HepG2 (cell line): ENCODE data around the gene YWHAQ. TPM values are rescaled to one million over a fixed set of nuclear protein-coding genes. Genes with fewer than 3 reads are reported as not detected.

Experiments
- ATAC-seq: fragments of 200-7000 bp; cut with Tn5 transposase; 3 replicates; pipeline ENCODE4 v1.9.1; 2020; ENCODE audit warnings: mild to moderate bottlenecking, moderate library complexity
- BruUV-seq: library from RNA; stranded (reverse); fragments of 400-500 nt; replicated peaks from 2 replicates; lab custom pipeline; 2021; lab: Mats Ljungman, UMichigan
- CTCF ChIA-PET: fragments of 300-600 bp; formaldehyde crosslinking; extraction: SDS; loops from one replicate; lab custom pipeline; 2021; ENCODE audit warnings: low total read pairs, inconsistent platforms, low intra/inter-chr PET ratio; lab: Yijun Ruan, JAX
- POLR2A ChIA-PET: fragments of 350-600 bp; sonication (Branson Sonifier 250); formaldehyde crosslinking; loops from one replicate; lab custom pipeline; 2020; ENCODE audit warnings: antibody characterized with exemption, inconsistent platforms; lab: Yijun Ruan, JAX
- DNase-seq: peaks from one replicate; pipeline ENCODE4 v3.0.0-alpha.2; 2015; ENCODE audit warnings: low spot score
- FAIRE-seq: peaks from 3 replicates; lab custom pipeline; 2011; peaks lifted over from hg19 to GRCh38; lab: Jason Lieb, UNC
- H2AFZ ChIP-seq: one replicate; pipeline ENCODE4 v1.6.1; 2011; ENCODE audit warnings: low read length, inconsistent platforms
- H3K27ac ChIP-seq: fragments of 300-600 bp; 3 replicates; pipeline ENCODE4 v1.8.0; 2011; ENCODE audit warnings: mixed run types, mild to moderate bottlenecking, mixed read lengths, low read length, inconsistent platforms; ENCODE audit not compliant: insufficient read depth; ENCODE audit errors: extremely low read length
- H3K27me3 ChIP-seq, 2 experiments: fragments of 200-600 bp in 1 of 2; 2 replicates in 1 of 2; 3 replicates in 1 of 2; pipeline versions ENCODE4 v1.6.0 to v1.8.0; 2011; ENCODE audit warnings: low read length in 2 of 2, mild to moderate bottlenecking in 2 of 2, moderate library complexity in 2 of 2, inconsistent platforms in 1 of 2; ENCODE audit not compliant: insufficient read depth in 2 of 2, control insufficient read depth in 1 of 2
- H3K36me3 ChIP-seq, 2 experiments: fragments of 200-600 bp in 1 of 2; replicated peaks in 1 of 2; 2 replicates in 1 of 2; 3 replicates in 1 of 2; pipeline versions ENCODE4 v1.5.1 to v1.8.0; 2011; ENCODE audit warnings: low read length in 2 of 2, inconsistent platforms in 1 of 2; ENCODE audit not compliant: insufficient read depth in 2 of 2, control insufficient read depth in 1 of 2
- H3K4me1 ChIP-seq: 2 replicates; pipeline ENCODE4 v1.5.1; 2012; ENCODE audit warnings: low read length, inconsistent platforms; ENCODE audit not compliant: insufficient read depth
- H3K4me2 ChIP-seq: 2 replicates; pipeline ENCODE4 v1.6.0; 2011; ENCODE audit warnings: low read depth, low read length, inconsistent platforms
- H3K4me3 ChIP-seq, 3 experiments: fragments of 200-600 bp in 1 of 3; sonication (generic), shearing (Covaris generic) in 1 of 3; replicated peaks in 1 of 3; 2 replicates each; pipeline ENCODE4 v1.5.1; 2011 to 2016; ENCODE audit warnings: low read length in 3 of 3, inconsistent platforms in 2 of 3, low read depth in 2 of 3, mild to moderate bottlenecking in 2 of 3, control low read depth in 1 of 3, mixed read lengths in 1 of 3; ENCODE audit not compliant: insufficient read depth in 1 of 3
- H3K79me2 ChIP-seq: one replicate; pipeline ENCODE4 v1.6.1; 2011; ENCODE audit warnings: low read length, inconsistent platforms; ENCODE audit not compliant: insufficient read depth
- H3K9ac ChIP-seq: 2 replicates; pipeline ENCODE4 v1.6.0; 2011; ENCODE audit warnings: mild to moderate bottlenecking, low read depth, low read length, inconsistent platforms; ENCODE audit not compliant: insufficient read depth
- H3K9me3 ChIP-seq: 2 replicates; pipeline ENCODE4 v1.5.1; 2012; ENCODE audit warnings: mild to moderate bottlenecking, low read length
- H4K20me1 ChIP-seq: 2 replicates; pipeline ENCODE4 v1.6.0; 2011; ENCODE audit warnings: inconsistent platforms, mild to moderate bottlenecking, low read length, moderate library complexity; ENCODE audit not compliant: insufficient read depth
- FOXP1 ChIP-seq, 2 experiments: fragments of 450-650 bp in 1 of 2; IDR thresholded peaks; 2 replicates each; pipeline ENCODE4 v1.6.1; 2017 to 2018; ENCODE audit warnings: antibody characterized with exemption in 1 of 2
- NCOR1 ChIP-seq: fragments of 200-600 bp; sonication (generic); IDR thresholded peaks from 2 replicates; pipeline ENCODE4 v1.7.0; 2017; ENCODE audit warnings: antibody characterized with exemption, low read length, borderline replicate concordance
- RNF219 ChIP-seq: sonication (generic); formaldehyde crosslinking; IDR thresholded peaks from 2 replicates; pipeline ENCODE4 v1.5.0; 2020; ENCODE audit warnings: mild to moderate bottlenecking, missing genetic modification reagents
- ZNF547 ChIP-seq: sonication (generic); formaldehyde crosslinking; IDR thresholded peaks from 2 replicates; pipeline ENCODE4 v1.5.1; 2020; ENCODE audit warnings: mild to moderate bottlenecking, missing genetic modification reagents
- ZNF567 ChIP-seq: sonication (generic); formaldehyde crosslinking; IDR thresholded peaks from 2 replicates; pipeline ENCODE4 v1.8.1; 2023; ENCODE audit warnings: mild to moderate bottlenecking, missing genetic modification reagents, borderline replicate concordance
- WGBS: methylation state at CpG from one replicate; pipeline ENCODE4 v1.1.6; 2017; ENCODE audit warnings: low lambda C conversion rate; 5-methylcytosine and 5-hydroxymethylcytosine counted together
- in situ Hi-C: cut with HindIII; loops from 2 replicates; pipeline ENCODE4 v1.10.0; 2017; ENCODE audit warnings: low pct_unique_long_range_greater_than_20kb; ENCODE audit not compliant: extremely low pct_ligation_motif_present
- intact Hi-C: fragments of 100-400 bp; cut with micrococcal nuclease; formaldehyde crosslinking; loops from one replicate; pipeline ENCODE4 v1.10.0; 2022; ENCODE audit not compliant: unreplicated experiment
- polyA plus RNA-seq, 8 experiments: library from polyadenylated mRNA; depleted of rRNA in 3 of 8; stranded (reverse) in 7 of 8; unstranded in 1 of 8; fragments of >200 nt; fragmentation: Illumina TruSeq in 4 of 8; extraction: Trizol in 4 of 8; gene quantifications; 2 replicates each; pipeline versions ENCODE4 v1.2.1 to v1.2.3, GENCODE V29; 2011 to 2016; ENCODE audit warnings: low read depth in 4 of 8, missing spikeins in 1 of 8, mixed read lengths in 1 of 8; ENCODE audit not compliant: insufficient read depth in 1 of 8
- total RNA-seq, 5 experiments: library from RNA; depleted of rRNA; stranded (reverse); fragments of >200 nt; fragmentation: Illumina TruSeq; extraction: Trizol; gene quantifications; 2 replicates each; pipeline ENCODE4 v1.2.3, GENCODE V29; 2016; ENCODE audit warnings: low read depth in 1 of 5

The YWHAQ gene
- total and polyA plus RNA-seq, 2 of the 13 experiments (the other 11 are each of a cell fraction or from before 2014, with no cell fraction given): 160 to 304 TPM

- Histone ChIP-seq H3K36me3 (no peaks in the 10 kb centered on the region), H3K27me3 (peaks cover 3 to 29% of the 10 kb centered on the region in 2 experiments; a peak in 2 of 5 replicates), H3K27ac (no peak overlapping the region), H4K20me1 (no peaks in the 10 kb centered on the region), H3K4me1 (no peaks in the 10 kb centered on the region), H3K9ac (no peak overlapping the region), H3K4me2 (no peak overlapping the region), H3K79me2 (no peaks in the 10 kb centered on the region), H3K9me3 (no peaks in the 10 kb centered on the region), H3K4me3 (no peak overlapping the region), H2AFZ (no peak overlapping the region)
- in situ Hi-C loops: no loop called here
- CTCF ChIA-PET: no interaction called here
- intact Hi-C loops: no loop called here
- ATAC-seq: no peak
- no TSS peak for BruUV-seq
- POLR2A ChIA-PET: no interaction called here
- TF ChIP-seq RNF219 (CRISPR knock-in tag) (no peak), FOXP1 (IDR thresholded peaks at IDR 0.05) (0 out of 2 replicates have a peak, but pooled peaks have one; percentile 48), FOXP1 (CRISPR knock-in tag; IDR thresholded peaks at IDR 0.05) (no peak)
- no peak for DNase-seq
- WGBS: 71% methylated on average over 3 of the region's 3 CpGs
- FAIRE-seq: no peak
These were observed 37.0 kb upstream of the YWHAQ start for GRCh38 chr2:9667826-9668225.

- no TSS peak for BruUV-seq
- ChIA-PET CTCF (no interaction called here), POLR2A (no interaction called here)
- ATAC-seq (no peak), FAIRE-seq (no peak), DNase-seq (no peak)
- no peak overlapping the region for H3K4me3 ChIP-seq
- H3K27ac ChIP-seq: no peak overlapping the region
- TF ChIP-seq ZNF567 (CRISPR knock-in tag) (no peak), NCOR1 (no peak), ZNF547 (no peak)
- H3K9ac ChIP-seq: no peak overlapping the region
- no peak overlapping the region for H3K4me2 ChIP-seq
- intact Hi-C loops: no loop called here
- H2AFZ ChIP-seq: no peak overlapping the region
- no peaks in the 10 kb centered on the region for H3K9me3 ChIP-seq
- 31% methylated on average over 3 of the region's 3 CpGs for WGBS
- no peaks in the 10 kb centered on the region for H3K4me1 ChIP-seq
- H3K27me3 ChIP-seq: peaks cover 3 to 29% of the 10 kb centered on the region in 2 experiments; a peak in 2 of 5 replicates
- no peaks in the 10 kb centered on the region for H3K36me3 ChIP-seq
- no peaks in the 10 kb centered on the region for H4K20me1 ChIP-seq
- H3K79me2 ChIP-seq: no peaks in the 10 kb centered on the region
- in situ Hi-C loops: no loop called here
These were observed 35.5 kb upstream of the YWHAQ start for GRCh38 chr2:9666306-9666705.
